Skeletal muscle satellite cell (primary cell): ENCODE measurements around the gene DLL1.

Experiments
- H3K27me3 ChIP-seq: 2 replicates; pipeline ENCODE4 v1.7.0; 2013; ENCODE audit warnings: low read length; ENCODE audit not compliant: control insufficient read depth, insufficient read depth
- H3K36me3 ChIP-seq: 2 replicates; pipeline ENCODE4 v1.7.0; 2013; ENCODE audit warnings: mild to moderate bottlenecking, control low read depth, low read length; ENCODE audit not compliant: insufficient read depth
- H3K4me1 ChIP-seq: 2 replicates; pipeline ENCODE4 v1.7.0; 2013; ENCODE audit warnings: low read length; ENCODE audit not compliant: control insufficient read depth, insufficient read depth
- H3K4me2 ChIP-seq: 2 replicates; pipeline ENCODE4 v1.7.0; 2013; ENCODE audit warnings: mild to moderate bottlenecking, low read length
- H3K4me3 ChIP-seq: 2 replicates; pipeline ENCODE4 v1.7.0; 2013; ENCODE audit warnings: low read length
- H3K9ac ChIP-seq: 2 replicates; pipeline ENCODE4 v1.7.0; 2013; ENCODE audit warnings: mild to moderate bottlenecking, low read depth, low read length, moderate library complexity
- H3K9me3 ChIP-seq: replicated peaks from 2 replicates; pipeline ENCODE4 v1.7.0; 2013; ENCODE audit warnings: mild to moderate bottlenecking, control low read depth, low read length

Gene DLL1

DNA sequence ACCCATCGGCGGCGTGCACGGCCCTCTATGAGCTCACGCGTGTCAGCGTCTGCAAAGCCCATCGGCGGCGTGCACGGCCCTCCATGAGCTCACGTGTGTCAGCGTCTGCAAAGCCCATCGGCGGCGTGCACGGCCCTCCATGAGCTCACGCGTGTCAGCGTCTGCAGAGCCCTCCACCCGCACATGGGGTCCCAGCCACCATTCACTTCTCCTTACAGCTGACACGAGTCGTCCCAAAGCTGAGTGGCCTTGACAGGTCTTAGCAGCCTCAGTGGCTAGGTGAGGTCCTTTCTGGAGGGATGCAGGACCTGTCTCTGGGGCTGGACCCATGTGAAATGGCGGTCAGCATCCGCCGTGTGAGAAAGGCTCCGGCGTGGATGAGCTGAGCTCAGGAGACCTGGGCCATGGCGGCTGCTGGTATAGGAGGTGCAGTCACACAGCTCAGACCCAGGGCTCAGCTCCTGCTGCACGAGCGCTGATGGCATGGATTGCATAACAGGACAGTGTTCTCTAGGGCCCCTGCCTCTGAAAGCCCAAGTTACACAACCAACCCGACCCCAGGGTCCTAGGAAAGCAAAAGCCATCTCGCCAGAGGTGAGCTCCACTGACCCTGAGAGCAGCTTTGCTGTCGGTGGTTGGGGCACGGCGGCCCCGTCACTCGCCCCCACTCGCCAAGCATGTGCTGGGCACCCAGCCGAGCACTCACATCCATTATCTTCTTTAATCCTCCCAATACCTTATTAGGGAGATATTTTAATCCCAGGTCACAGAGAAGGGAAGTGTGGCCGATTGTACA is 38.9 kb downstream of the DLL1 start:
- no peak overlapping the region for H3K4me3 ChIP-seq
- H3K36me3 ChIP-seq, result no peaks in the 10 kb centered on the region
- H3K9ac ChIP-seq, result no peak overlapping the region
- no peaks in the 10 kb centered on the region for H3K9me3 ChIP-seq
- H3K4me2 ChIP-seq, result no peak overlapping the region
- H3K27me3 ChIP-seq, result peaks cover 23% of the 10 kb centered on the region
- H3K4me1 ChIP-seq, result peaks cover 17% of the 10 kb centered on the region

DNA sequence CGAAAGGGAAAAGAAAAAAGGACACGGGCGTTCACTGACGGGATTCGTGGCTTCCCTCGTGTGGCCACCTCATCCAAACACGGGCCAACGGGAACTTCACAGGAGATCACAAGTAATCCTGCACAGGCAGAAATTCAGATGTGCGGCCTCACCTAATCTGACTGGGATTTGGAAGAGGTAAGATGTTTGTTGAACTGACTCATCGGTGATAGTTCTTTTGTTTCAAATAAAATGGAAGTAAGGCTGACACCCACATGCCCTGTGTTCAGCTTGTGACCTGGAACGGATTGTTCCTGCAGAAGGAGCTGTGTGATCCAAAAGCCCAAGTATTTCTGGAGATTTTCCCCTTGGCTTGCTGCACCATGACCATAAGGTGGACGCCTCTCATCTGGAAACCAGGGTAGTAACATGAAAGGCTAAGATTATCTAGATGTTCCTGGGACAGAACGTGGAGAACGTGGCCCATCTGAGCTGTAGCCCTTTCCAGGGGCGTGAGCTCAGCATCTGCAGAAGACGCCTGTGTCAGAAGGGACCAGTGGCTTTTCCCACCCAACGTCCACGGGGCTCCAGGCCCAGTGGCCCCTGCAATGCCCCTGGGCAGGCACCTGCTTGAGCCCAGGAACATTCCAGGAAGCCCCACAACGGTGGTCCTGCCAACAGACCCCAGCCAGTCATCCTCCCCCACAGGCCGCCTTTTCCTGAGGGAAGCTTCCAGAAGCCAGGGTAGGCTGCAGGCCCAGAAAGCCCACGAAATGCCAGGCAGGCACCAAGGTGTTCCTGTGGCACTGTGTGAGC is 39.7 kb downstream of the DLL1 start:
- no peaks in the 10 kb centered on the region for H3K9me3 ChIP-seq

DNA sequence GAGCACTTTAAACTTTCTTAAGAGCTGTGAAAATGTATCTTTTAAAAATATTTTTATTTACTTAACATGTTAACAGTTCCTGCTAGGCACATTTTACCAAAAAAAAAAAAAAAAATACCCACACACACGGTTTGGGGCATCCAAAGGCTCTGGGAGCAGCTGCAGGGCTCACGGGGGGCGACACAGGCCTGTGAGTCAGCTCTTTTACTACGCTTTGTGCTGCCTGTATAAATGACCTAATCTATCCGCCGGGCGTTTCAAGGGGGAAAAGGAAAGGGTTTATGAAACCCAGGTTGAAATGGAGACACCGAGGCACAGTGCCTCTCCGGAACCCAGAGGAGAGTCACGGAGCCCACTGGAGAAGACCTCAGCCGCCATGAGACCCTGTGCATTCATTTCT is 40.4 kb downstream of the DLL1 start:
- Histone ChIP-seq H3K4me1 (peaks cover 17% of the 10 kb centered on the region), H3K9me3 (no peaks in the 10 kb centered on the region), H3K27me3 (peaks cover 23% of the 10 kb centered on the region), H3K36me3 (no peaks in the 10 kb centered on the region), H3K9ac (no peak overlapping the region), H3K4me3 (no peak overlapping the region), H3K4me2 (peak overlapping the region; percentile 9)

More for the DNA sequence above, 39.7 kb downstream of the DLL1 start:
- Histone ChIP-seq H3K9ac (no peak overlapping the region), H3K4me1 (peaks cover 17% of the 10 kb centered on the region), H3K27me3 (peaks cover 23% of the 10 kb centered on the region), H3K4me2 (no peak overlapping the region), H3K4me3 (no peak overlapping the region), H3K36me3 (no peaks in the 10 kb centered on the region)

DNA sequence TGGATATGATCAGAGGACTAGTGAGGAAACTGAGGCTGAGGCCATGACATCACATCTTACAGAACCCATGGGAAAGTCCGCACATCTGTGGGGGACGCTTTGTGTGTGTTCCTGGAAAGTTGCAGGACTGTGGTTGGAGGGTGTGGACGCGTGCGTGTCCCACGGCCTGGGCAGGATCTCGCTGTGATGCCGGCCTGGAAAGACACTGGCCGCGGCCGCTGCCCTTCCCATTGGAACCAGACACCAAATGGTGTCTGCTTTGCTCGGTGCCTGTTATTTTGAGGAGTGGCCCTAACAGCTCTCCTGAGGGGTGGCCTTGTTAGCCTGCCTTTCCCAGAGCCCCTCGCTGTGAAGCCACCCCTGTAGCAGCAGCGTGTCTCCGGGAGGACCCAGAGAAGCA is 41.1 kb downstream of the DLL1 start:
- H3K4me2 ChIP-seq, result no peak overlapping the region
- no peaks in the 10 kb centered on the region for H3K36me3 ChIP-seq
- no peak overlapping the region for H3K9ac ChIP-seq
- no peaks in the 10 kb centered on the region for H3K9me3 ChIP-seq
- H3K4me1 ChIP-seq, result peaks cover 17% of the 10 kb centered on the region
- no peak overlapping the region for H3K4me3 ChIP-seq
- peaks cover 23% of the 10 kb centered on the region for H3K27me3 ChIP-seq

DNA sequence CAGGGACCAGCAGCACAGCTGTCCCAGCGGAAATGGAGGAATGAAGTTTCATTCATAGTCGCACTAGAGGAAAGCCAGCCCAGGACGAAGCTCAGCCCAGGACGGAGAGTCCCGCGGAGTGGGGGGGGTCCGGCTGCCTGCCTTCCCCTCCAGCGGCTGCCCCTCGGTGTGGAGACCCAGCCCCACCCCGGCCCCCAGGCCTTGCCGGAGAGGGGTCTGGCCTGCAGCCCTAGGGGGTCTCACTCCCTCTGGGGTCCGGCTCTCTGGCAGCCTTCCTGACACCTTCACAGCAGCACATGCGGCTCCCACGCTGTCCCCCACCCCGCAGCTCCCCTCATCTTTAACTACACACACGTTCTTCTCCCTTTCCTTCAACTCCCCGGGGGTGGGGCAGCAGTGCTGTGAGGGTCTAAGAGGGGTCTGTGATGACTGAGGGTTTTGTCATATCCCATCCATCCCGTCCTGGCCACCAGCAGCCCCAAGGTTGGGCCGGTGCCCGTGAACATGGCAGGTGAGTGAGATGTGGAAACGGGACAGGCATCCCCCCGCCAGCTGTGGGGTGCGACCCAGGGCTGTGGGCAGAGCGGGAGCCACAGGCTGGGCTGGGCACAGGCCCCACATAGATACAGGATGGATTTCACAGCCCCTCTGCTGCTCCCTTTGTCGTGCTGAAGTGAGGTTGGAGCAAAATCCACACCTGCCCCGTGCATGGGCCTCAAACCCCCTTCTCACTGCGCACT is 41.8 kb downstream of the DLL1 start:
- Histone ChIP-seq H3K4me1 (peaks cover 19% of the 10 kb centered on the region), H3K36me3 (no peaks in the 10 kb centered on the region), H3K9me3 (no peaks in the 10 kb centered on the region), H3K27me3 (peaks cover 23% of the 10 kb centered on the region), H3K9ac (no peak overlapping the region), H3K4me3 (no peak overlapping the region), H3K4me2 (peak overlapping the region; percentile 69)

DNA sequence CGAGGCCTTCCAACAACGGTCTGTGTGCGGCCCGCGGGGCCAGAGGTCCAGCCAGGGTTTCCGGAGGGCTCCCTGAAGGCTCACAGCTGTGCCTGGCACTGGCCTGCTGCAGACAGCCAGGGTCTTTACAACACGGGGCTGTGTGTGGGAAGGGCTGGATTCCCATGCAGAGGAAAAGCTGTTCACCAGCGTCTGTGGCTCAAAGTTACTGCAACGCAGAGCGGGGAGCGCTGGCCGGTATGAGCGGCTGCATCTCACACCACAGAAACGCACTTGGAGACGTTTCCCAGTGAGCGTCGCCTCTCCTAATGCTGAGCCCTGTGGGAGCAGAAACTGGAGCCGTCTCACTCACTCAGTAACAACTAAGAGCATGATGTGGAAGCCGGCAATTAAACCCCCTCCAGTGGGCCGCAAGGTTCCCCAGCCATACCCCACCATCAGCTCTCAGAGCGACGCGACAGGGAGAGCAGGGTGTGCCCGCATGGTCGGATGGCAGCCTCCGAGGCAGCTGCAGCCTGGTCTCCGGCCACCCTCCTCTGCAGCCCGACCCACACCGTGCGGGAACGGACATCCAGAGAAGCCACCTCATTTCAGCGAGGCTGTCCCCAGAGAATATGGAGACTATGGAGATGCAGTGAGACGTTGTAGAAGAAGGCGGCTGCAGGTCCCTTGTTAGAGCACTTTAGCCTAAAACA is 42.6 kb downstream of the DLL1 start:
- H3K9me3 ChIP-seq, result no peaks in the 10 kb centered on the region
- peak overlapping the region; percentile 69 for H3K4me2 ChIP-seq
- H3K36me3 ChIP-seq, result no peaks in the 10 kb centered on the region
- H3K27me3 ChIP-seq, result peaks cover 23% of the 10 kb centered on the region
- no peak overlapping the region for H3K9ac ChIP-seq
- peak overlapping the region; percentile 39 for H3K4me3 ChIP-seq
- peaks cover 24% of the 10 kb centered on the region for H3K4me1 ChIP-seq

DNA sequence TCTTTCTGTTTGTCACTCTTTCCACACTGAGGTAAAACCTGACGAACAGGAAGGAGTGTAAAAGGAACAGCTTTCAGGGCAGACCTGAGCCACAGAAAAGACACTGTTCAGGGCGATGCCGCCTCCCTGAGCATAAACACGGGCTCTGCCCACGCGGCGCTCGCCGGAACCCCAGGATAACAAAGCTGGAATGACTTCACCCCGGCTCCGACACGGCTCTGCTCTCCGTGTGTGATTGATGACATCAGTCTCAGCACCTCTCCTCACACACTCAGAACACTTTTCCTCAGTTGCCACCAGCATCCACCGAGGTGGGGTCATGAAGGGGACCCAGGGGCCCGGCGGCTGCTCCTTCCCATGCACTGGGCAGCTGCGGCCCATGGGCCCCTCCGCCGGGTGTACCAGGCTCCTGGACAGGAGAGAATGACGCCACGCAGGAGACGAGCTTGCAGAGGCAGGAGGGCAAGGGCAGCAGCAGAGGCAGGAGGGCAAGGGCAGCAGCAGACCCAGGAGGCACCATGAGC is 43.6 kb downstream of the DLL1 start:
- H3K4me2 ChIP-seq, result no peak overlapping the region
- peaks cover 24% of the 10 kb centered on the region for H3K4me1 ChIP-seq
- H3K9me3 ChIP-seq, result no peaks in the 10 kb centered on the region
- no peak overlapping the region for H3K9ac ChIP-seq
- H3K27me3 ChIP-seq, result peaks cover 23% of the 10 kb centered on the region
- H3K4me3 ChIP-seq, result no peak overlapping the region
- H3K36me3 ChIP-seq, result no peaks in the 10 kb centered on the region

DNA sequence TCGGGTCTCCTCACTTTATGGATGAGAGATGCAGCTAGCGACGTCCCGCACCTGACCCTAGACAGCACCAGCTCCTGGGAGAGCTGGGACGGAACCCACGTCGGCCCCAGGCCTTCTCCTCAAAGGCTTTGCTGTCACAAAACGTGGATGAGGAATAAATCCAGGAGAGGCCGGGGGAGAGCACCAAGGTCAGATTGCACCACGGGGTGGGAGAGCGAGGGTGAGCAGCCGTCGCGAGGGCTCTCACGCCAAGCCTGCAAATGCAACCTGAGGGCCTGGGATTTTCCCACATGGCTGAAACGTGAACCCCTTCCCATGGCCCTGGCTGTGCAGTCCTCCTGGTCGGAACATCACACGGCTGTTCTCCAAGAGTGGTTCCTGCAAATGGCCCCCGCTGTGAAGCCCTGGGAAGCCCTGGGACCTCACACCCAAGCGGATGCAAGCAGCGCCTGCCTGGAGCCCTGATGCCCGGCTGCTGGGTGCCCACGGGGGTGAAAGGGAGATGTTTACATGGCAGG is 45.3 kb downstream of the DLL1 start:
- Histone ChIP-seq H3K4me1 (peaks cover 17% of the 10 kb centered on the region), H3K27me3 (peaks cover 23% of the 10 kb centered on the region), H3K36me3 (no peaks in the 10 kb centered on the region), H3K9me3 (no peaks in the 10 kb centered on the region), H3K4me3 (no peak overlapping the region), H3K4me2 (no peak overlapping the region), H3K9ac (no peak overlapping the region)

DNA sequence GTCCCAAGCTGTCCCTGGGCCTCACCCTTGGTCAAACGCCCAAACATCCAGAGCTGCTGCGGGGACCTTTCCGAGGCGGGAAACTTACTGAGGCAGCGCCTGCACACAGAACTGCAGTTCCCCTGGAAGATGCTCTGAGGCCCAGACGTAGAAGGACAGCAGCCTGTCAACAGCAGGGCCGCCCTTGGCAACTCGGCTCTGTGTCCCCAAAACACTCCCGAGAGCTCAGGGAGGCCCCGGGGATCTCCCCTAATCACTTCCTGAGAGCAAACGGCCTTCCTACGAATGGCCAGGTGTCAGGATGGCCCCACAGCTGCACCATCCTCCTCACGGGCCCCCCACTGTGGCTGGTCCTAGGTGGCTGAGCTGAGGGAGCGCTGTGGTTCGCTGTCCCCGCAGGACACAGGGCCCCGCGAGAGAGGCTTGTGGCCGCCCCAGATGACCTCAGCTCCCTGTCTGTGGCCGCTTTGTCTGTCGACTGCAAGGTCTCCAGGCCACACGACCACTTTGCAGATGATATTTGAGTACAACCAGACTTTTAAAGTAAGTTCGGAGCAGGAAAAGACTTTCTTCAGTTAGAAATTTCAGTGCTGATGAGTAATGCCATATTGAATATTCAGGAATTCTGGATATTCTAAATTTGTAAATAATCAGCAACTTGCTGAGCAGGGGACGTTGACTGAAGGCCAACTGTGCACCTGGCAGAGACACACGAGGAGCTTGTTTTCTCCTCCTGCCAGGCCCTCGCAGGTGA is 46.0 kb downstream of the DLL1 start:
- H3K9me3 ChIP-seq, result no peaks in the 10 kb centered on the region
- no peak overlapping the region for H3K4me2 ChIP-seq
- peaks cover 16% of the 10 kb centered on the region for H3K4me1 ChIP-seq
- no peak overlapping the region for H3K4me3 ChIP-seq
- no peak overlapping the region for H3K9ac ChIP-seq
- no peaks in the 10 kb centered on the region for H3K36me3 ChIP-seq
- peaks cover 22% of the 10 kb centered on the region for H3K27me3 ChIP-seq

DNA sequence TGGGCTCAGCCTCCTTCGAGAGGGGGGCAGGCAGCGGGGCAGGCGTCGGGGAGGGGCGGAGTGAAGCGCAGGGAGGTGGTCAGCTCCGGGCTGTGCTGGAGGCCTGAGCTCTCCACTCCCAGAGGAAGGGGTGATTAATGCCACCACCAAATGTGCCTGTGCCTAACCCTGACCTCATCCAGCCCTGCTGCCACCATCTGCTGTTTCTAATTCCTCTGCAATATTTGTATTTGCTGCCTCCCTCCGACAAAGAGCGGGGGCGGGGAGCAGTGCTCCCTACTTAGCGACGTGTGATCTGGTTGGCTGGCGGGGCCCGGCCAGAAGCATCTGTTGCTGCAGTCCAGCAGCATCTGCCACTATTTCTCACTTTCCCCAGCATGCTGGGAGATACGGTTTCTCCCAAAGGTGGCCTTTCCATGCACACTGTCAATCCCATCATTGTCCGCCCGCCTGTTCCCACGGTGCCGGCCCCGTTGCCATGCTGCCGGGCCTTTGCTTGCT is 47.0 kb downstream of the DLL1 start:
- no peaks in the 10 kb centered on the region for H3K36me3 ChIP-seq
- H3K4me1 ChIP-seq, result peaks cover 16% of the 10 kb centered on the region
- H3K4me3 ChIP-seq, result peak overlapping the region; percentile 35

More for the DNA sequence above, 47.0 kb downstream of the DLL1 start:
- Histone ChIP-seq H3K27me3 (peaks cover 18% of the 10 kb centered on the region), H3K4me2 (peak overlapping the region; percentile 58), H3K9ac (no peak overlapping the region), H3K9me3 (no peaks in the 10 kb centered on the region)
